Gastroesophageal sphincter (tissue), 3 donors: ENCODE measurements around the gene SLC6A19.

ENCODE experiments used
- CTCF ChIP-seq, 4 experiments: fragments of 200-600 bp in 2 of 4; fragments of 450-650 bp in 2 of 4; sonication (generic) in 1 of 4; IDR thresholded peaks; one replicate each; pipeline ENCODE4 v1.5.1; 2017 to 2019; ENCODE audit warnings: antibody characterized with exemption in 4 of 4, mild to moderate bottlenecking in 2 of 4, moderate library complexity in 2 of 4
- POLR2A ChIP-seq, 2 donors: fragments of 450-650 bp; IDR thresholded peaks; one replicate each; pipeline ENCODE4 v1.6.1; 2017; ENCODE audit warnings: antibody characterized with exemption in 2 of 2, mild to moderate bottlenecking in 2 of 2, moderate library complexity in 1 of 2

- no peak for TF ChIP-seq POLR2A (IDR thresholded peaks at IDR 0.05)
- TF ChIP-seq CTCF (IDR thresholded peaks at IDR 0.05): no peak
Measured at GRCh38 chr5:1156033-1156753, 45.2 kb upstream of the SLC6A19 start.
